BLaER1 (cell line): ENCODE measurements around the gene NMRK2.
A peak's percentile ranks its signal among the peaks of the same experiment; 100 is the strongest.
"Not testable (repeated sequence)": the region's sequence is repeated elsewhere in the genome, so short reads cannot be mapped to it uniquely, and the experiment has no call there.

ENCODE experiments used
- H3K27ac ChIP-seq: shearing (Covaris generic); formaldehyde crosslinking; 2 replicates; pipeline ENCODE4 v1.8.1; 2022
- H3K27me3 ChIP-seq: shearing (Covaris generic); formaldehyde crosslinking; 2 replicates; pipeline ENCODE4 v1.8.1; 2022
- H3K36me3 ChIP-seq: shearing (Covaris generic); formaldehyde crosslinking; 2 replicates; pipeline ENCODE4 v1.8.1; 2022
- H3K4me1 ChIP-seq: shearing (Covaris generic); formaldehyde crosslinking; 2 replicates; pipeline ENCODE4 v1.8.1; 2022
- H3K4me2 ChIP-seq: shearing (Covaris generic); formaldehyde crosslinking; 2 replicates; pipeline ENCODE4 v1.8.1; 2022
- H3K4me3 ChIP-seq: shearing (Covaris generic); formaldehyde crosslinking; 2 replicates; pipeline ENCODE4 v1.8.1; 2022
- H3K9ac ChIP-seq: shearing (Covaris generic); formaldehyde crosslinking; 2 replicates; pipeline ENCODE4 v1.8.1; 2022
- H3K9me3 ChIP-seq: shearing (Covaris generic); formaldehyde crosslinking; 2 replicates; pipeline ENCODE4 v1.8.1; 2022
- H4K20me1 ChIP-seq: shearing (Covaris generic); formaldehyde crosslinking; 2 replicates; pipeline ENCODE4 v1.8.1; 2022
- Cebpa-rat ChIP-seq: shearing (Covaris generic); IDR thresholded peaks from 2 replicates; pipeline ENCODE4 v1.8.1; 2022

NMRK2 gene

GRCh38 chr19:3964256-3965194 lies 31.7 kb downstream of the NMRK2 start:
- Histone ChIP-seq H3K4me1 (peaks cover 16% of the 10 kb centered on the region), H3K27ac (no peak overlapping the region), H3K36me3 (peaks cover 96% of the 10 kb centered on the region), H3K27me3 (no peaks in the 10 kb centered on the region), H3K9me3 (no peaks in the 10 kb centered on the region), H3K4me3 (no peak overlapping the region), H3K4me2 (no peak overlapping the region), H3K9ac (no peak overlapping the region), H4K20me1 (peaks cover 61% of the 10 kb centered on the region)
- TF ChIP-seq Cebpa-rat, result no peak

GRCh38 chr19:3966051-3967017 lies 33.5 kb downstream of the NMRK2 start:
- peaks cover 80% of the 10 kb centered on the region for H3K36me3 ChIP-seq
- no peak overlapping the region for H3K9ac ChIP-seq
- H3K4me3 ChIP-seq, result no peak overlapping the region

DNA sequence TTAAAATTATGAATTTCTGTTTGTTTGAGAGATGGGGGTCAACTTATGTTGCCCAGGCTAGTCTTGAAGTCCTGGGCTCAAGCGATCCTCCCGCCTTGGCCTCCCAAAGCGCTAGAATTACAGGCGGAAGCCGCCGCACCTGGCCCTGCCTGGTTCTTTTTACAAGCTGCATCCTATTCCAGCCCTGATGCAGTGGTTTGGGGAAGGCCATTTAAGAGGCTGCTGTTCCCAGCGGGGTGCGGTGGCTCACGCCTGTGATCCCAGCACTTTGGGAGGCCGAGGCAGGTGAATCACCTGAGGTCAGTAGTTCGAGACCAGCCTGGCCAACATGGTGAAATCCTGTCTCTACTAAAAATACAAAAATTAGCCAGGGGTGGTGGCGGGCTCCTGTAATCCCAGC lies 35.1 kb downstream of the NMRK2 start:
- not testable (repeated sequence) for H3K9ac ChIP-seq, H3K4me2 ChIP-seq, H3K27ac ChIP-seq, H3K9me3 ChIP-seq, H3K27me3 ChIP-seq, H3K4me3 ChIP-seq
- peaks cover 70% of the 10 kb centered on the region for H3K36me3 ChIP-seq
- peaks cover 32% of the 10 kb centered on the region for H3K4me1 ChIP-seq
- H4K20me1 ChIP-seq, result peaks cover 91% of the 10 kb centered on the region

More at GRCh38 chr19:3966051-3967017, 33.5 kb downstream of the NMRK2 start:
- H3K9me3 ChIP-seq, result no peaks in the 10 kb centered on the region
- no peak overlapping the region for H3K27ac ChIP-seq
- no peak overlapping the region for H3K4me2 ChIP-seq
- TF ChIP-seq Cebpa-rat, result no peak
- peaks cover 76% of the 10 kb centered on the region for H4K20me1 ChIP-seq
- H3K27me3 ChIP-seq, result no peaks in the 10 kb centered on the region
- peaks cover 25% of the 10 kb centered on the region for H3K4me1 ChIP-seq

- Histone ChIP-seq H3K4me2 (peak overlapping the region; percentile 98), H3K4me3 (peak overlapping the region; percentile 97; the same call in 1 of the 2 replicates)
Measured at GRCh38 chr19:3968556-3969434, 35.9 kb downstream of the NMRK2 start.

GRCh38 chr19:3969435-3970312 lies 36.8 kb downstream of the NMRK2 start:
- Histone ChIP-seq H3K27me3 (no peaks in the 10 kb centered on the region), H3K4me3 (peak overlapping the region; percentile 97), H3K4me2 (peak overlapping the region; percentile 98), H3K27ac (peak overlapping the region; percentile 93), H4K20me1 (peaks cover 80% of the 10 kb centered on the region), H3K9ac (peak overlapping the region; percentile 96), H3K9me3 (no peaks in the 10 kb centered on the region), H3K4me1 (peaks cover 32% of the 10 kb centered on the region), H3K36me3 (peaks cover 55% of the 10 kb centered on the region)
- TF ChIP-seq Cebpa-rat, result no peak

More at GRCh38 chr19:3968556-3969434, 35.9 kb downstream of the NMRK2 start:
- H3K27ac ChIP-seq, result no peak overlapping the region
- H3K27me3 ChIP-seq, result no peaks in the 10 kb centered on the region
- peak overlapping the region; percentile 96 for H3K9ac ChIP-seq
- peaks cover 32% of the 10 kb centered on the region for H3K4me1 ChIP-seq
- H3K9me3 ChIP-seq, result no peaks in the 10 kb centered on the region
- peaks cover 62% of the 10 kb centered on the region for H3K36me3 ChIP-seq
- no peak for TF ChIP-seq Cebpa-rat
- peaks cover 84% of the 10 kb centered on the region for H4K20me1 ChIP-seq

DNA sequence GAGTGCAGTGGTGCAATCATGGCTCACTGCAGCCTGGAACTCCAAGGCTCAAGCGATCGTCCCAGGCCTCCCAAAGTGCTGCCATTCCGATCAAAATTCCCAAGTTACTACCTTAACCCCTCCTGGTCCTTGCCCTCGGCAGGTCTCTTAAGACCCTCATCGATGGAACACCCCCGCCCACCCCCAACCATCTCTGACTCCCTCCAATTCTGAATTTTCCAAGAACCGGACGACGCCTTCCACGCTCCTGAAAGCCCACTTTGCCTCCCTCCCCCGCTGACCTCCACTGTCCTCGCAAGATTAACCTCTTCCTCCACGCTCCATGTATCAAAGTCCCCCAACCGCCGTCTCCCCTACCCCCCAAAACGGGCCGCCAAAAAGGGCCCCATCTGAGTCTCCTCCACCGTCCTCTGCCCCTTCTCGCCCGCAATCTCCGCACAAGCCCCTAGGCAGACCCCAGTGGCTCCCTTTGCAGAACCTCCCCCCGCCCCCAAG lies 37.5 kb downstream of the NMRK2 start:
- Histone ChIP-seq H3K4me2 (peak overlapping the region; percentile 98), H4K20me1 (peaks cover 80% of the 10 kb centered on the region), H3K4me3 (peak overlapping the region; percentile 97), H3K36me3 (peaks cover 53% of the 10 kb centered on the region), H3K9ac (peak overlapping the region; percentile 96), H3K27me3 (no peaks in the 10 kb centered on the region), H3K27ac (peak overlapping the region; percentile 93), H3K4me1 (peaks cover 32% of the 10 kb centered on the region), H3K9me3 (no peaks in the 10 kb centered on the region)
- TF ChIP-seq Cebpa-rat, result no peak

DNA sequence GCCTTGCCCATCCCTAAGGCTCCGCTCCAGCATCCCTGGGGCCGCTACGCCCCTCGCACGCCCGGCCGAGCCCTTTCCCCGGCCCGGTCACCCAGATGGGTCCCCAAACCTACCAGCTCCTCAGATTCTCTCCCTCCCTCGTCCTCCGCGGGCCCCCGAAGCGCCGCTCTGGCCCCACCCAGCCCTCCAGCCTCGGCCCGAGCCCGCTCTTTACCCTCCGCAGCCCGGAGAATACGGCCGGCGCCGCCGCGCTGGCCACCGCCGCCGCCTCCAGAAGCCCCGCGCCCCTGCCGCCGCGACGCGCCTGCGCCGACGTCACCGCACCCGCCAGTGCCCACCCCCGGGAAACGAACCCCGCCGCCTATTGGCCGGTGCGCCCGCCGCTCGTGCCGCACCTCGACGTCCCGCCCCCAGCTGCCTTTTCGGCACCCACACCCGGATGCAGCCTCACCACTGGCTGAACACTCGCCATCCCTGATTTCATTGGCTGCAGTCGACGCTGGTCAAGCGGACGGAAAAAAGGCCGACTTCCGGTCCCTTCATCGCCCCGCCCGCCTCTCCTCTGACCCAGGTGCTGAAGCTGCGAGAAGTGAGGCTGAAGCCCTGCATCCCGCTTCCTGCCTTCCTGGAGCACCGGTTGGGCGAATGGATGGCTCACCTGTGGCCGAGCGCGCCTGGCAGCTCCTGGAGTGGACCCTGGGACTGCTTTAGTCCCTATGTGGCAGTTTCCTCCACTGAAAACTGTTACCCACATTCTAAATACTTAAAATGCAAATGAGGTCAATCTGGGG lies 38.1 kb downstream of the NMRK2 start, which contains the start of gene DAPK3:
Gene DAPK3 (minus strand): TSS at position 292 of the 791 bp plus-strand sequence. CDS start 1,364 bp downstream, outside the sequence.
- Histone ChIP-seq H3K36me3 (peaks cover 53% of the 10 kb centered on the region), H3K9ac (peak within 1 kb of the TSS; percentile 96), H3K27me3 (no peaks in the 10 kb centered on the region), H3K9me3 (no peaks in the 10 kb centered on the region), H3K4me3 (peak within 1 kb of the TSS; percentile 97), H3K4me2 (peak within 1 kb of the TSS; percentile 98), H4K20me1 (peaks cover 80% of the 10 kb centered on the region), H3K4me1 (peaks cover 35% of the 10 kb centered on the region), H3K27ac (peak within 1 kb of the TSS; percentile 93)
- TF ChIP-seq Cebpa-rat, result no peak
